ENCODE data around the gene WSCD2. TPM values are rescaled to one million over a fixed set of nuclear protein-coding genes. Genes with fewer than 3 reads are reported as not detected.

The WSCD2 gene
- total RNA-seq, 2 experiments from 2014 or later = not detected

- Histone ChIP-seq H3K4me2 (ENCODE audit: low read length) (no peak overlapping the region), H4K20me1 (ENCODE audit: insufficient read depth, low read length) (no peaks in the 10 kb centered on the region), H3K36me3 (ENCODE audit: insufficient read depth, low read length) (no peaks in the 10 kb centered on the region), H3K4me3 (ENCODE audit: low read depth, low read length, poor library complexity, severe bottlenecking) (no peak overlapping the region), H3K27ac (ENCODE audit: low read depth, low read length, poor library complexity, severe bottlenecking) (no peak overlapping the region), H3K9me2 (ENCODE audit: insufficient read depth, low read length) (no peaks in the 10 kb centered on the region), H3K79me2 (ENCODE audit: insufficient read depth, low read depth, low read length) (no peaks in the 10 kb centered on the region), H3K4me1 (ENCODE audit: insufficient read depth, low read length, poor library complexity, severe bottlenecking) (no peaks in the 10 kb centered on the region), H3K9me3 (ENCODE audit: low read length) (no peaks in the 10 kb centered on the region), H2AFZ (ENCODE audit: low read length) (no peak overlapping the region)
- no peak for TF ChIP-seq EZH2phosphoT487 (IDR thresholded peaks at IDR 0.05; ENCODE audit: borderline replicate concordance, low read depth, low read length)
- no peak for TF ChIP-seq CTCF (conservative IDR thresholded peaks at IDR 0.05; ENCODE audit: low read length)
- intact Hi-C loops (cut with micrococcal nuclease; ENCODE audit: unreplicated experiment) = no loop called here
- ChIA-PET CTCF (ENCODE audit: unreplicated experiment) (no interaction called here), POLR2A (interaction anchor here (0.7 kb wide), 1 partner anchor 15 kb away, joined by 3 read pairs; no protein-coding TSS in a partner anchor)
- no peak for DNase-seq (ENCODE audit: low spot score)
- no TSS peak for BruUV-seq (replicated peaks)
Observed at GRCh38 chr12:108170164-108170563, 41.1 kb downstream of the WSCD2 start.

GRCh38 chr12:108172033-108172432, 42.9 kb downstream of the WSCD2 start:
- TF ChIP-seq CTCF (conservative IDR thresholded peaks at IDR 0.05; ENCODE audit: low read length) = no peak
- TF ChIP-seq EZH2phosphoT487 (IDR thresholded peaks at IDR 0.05; ENCODE audit: borderline replicate concordance, low read depth, low read length) = no peak
- H2AFZ ChIP-seq (ENCODE audit: low read length) = no peak overlapping the region
- ChIA-PET CTCF (ENCODE audit: unreplicated experiment) (no interaction called here), POLR2A (interaction anchor here (0.6 kb wide), 1 partner anchor 719 kb away, joined by 3 read pairs; no protein-coding TSS in a partner anchor)
- H3K9me2 ChIP-seq (ENCODE audit: insufficient read depth, low read length) = no peaks in the 10 kb centered on the region
- H3K4me2 ChIP-seq (ENCODE audit: low read length) = no peak overlapping the region
- no peak overlapping the region for H3K4me3 ChIP-seq (ENCODE audit: low read depth, low read length, poor library complexity, severe bottlenecking)
- no peaks in the 10 kb centered on the region for H4K20me1 ChIP-seq (ENCODE audit: insufficient read depth, low read length)
- no peaks in the 10 kb centered on the region for H3K79me2 ChIP-seq (ENCODE audit: insufficient read depth, low read depth, low read length)
- no TSS peak for BruUV-seq (replicated peaks)
- H3K36me3 ChIP-seq (ENCODE audit: insufficient read depth, low read length) = no peaks in the 10 kb centered on the region
- intact Hi-C loops (cut with micrococcal nuclease; ENCODE audit: unreplicated experiment) = no loop called here
- H3K27ac ChIP-seq (ENCODE audit: low read depth, low read length, poor library complexity, severe bottlenecking) = no peak overlapping the region
- no peaks in the 10 kb centered on the region for H3K4me1 ChIP-seq (ENCODE audit: insufficient read depth, low read length, poor library complexity, severe bottlenecking)
- H3K9me3 ChIP-seq (ENCODE audit: low read length) = no peaks in the 10 kb centered on the region
- DNase-seq (ENCODE audit: low spot score) = no peak

- Histone ChIP-seq H3K9me2 (ENCODE audit: insufficient read depth, low read length) (no peaks in the 10 kb centered on the region), H3K9me3 (ENCODE audit: low read length) (no peaks in the 10 kb centered on the region), H3K4me3 (ENCODE audit: low read depth, low read length, poor library complexity, severe bottlenecking) (no peak overlapping the region), H3K79me2 (ENCODE audit: insufficient read depth, low read depth, low read length) (no peaks in the 10 kb centered on the region), H3K27ac (ENCODE audit: low read depth, low read length, poor library complexity, severe bottlenecking) (no peak overlapping the region), H3K36me3 (ENCODE audit: insufficient read depth, low read length) (no peaks in the 10 kb centered on the region), H3K4me1 (ENCODE audit: insufficient read depth, low read length, poor library complexity, severe bottlenecking) (no peaks in the 10 kb centered on the region), H2AFZ (ENCODE audit: low read length) (no peak overlapping the region), H4K20me1 (ENCODE audit: insufficient read depth, low read length) (no peaks in the 10 kb centered on the region), H3K4me2 (ENCODE audit: low read length) (no peak overlapping the region)
- no TSS peak for BruUV-seq (replicated peaks)
- no peak for DNase-seq (ENCODE audit: low spot score)
- ChIA-PET CTCF (ENCODE audit: unreplicated experiment) (no interaction called here), POLR2A (interaction anchor here (0.8 kb wide), 1 partner anchor 9 kb away, joined by 3 read pairs; no protein-coding TSS in a partner anchor)
- intact Hi-C loops (cut with micrococcal nuclease; ENCODE audit: unreplicated experiment) = no loop called here
- TF ChIP-seq EZH2phosphoT487 (IDR thresholded peaks at IDR 0.05; ENCODE audit: borderline replicate concordance, low read depth, low read length) (no peak), CTCF (conservative IDR thresholded peaks at IDR 0.05; ENCODE audit: low read length) (no peak)
Observed at GRCh38 chr12:108173160-108173559, 44.1 kb downstream of the WSCD2 start.
